HG03520 (cell line): Measurements from ENCODE around the gene FAM187B.
"Not testable (repeated sequence)": the region's sequence is repeated elsewhere in the genome, so short reads cannot be mapped to it uniquely, and the experiment has no call there.

ENCODE experiments used
- ATAC-seq: cut with Tn5 transposase; IDR thresholded peaks from one replicate; pipeline ENCODE4 v1.9.1; 2021; ENCODE audit warnings: mild to moderate bottlenecking, moderate library complexity; ENCODE audit not compliant: unreplicated experiment

The FAM187B gene

GRCh38 chr19:35236638-35237400, 8.3 kb upstream of the FAM187B start:
- no peak for ATAC-seq

GRCh38 chr19:35232912-35233311, 4.4 kb upstream of the FAM187B start:
- no peak for ATAC-seq

GRCh38 chr19:35231956-35232645, 3.6 kb upstream of the FAM187B start:
- ATAC-seq = no peak

- ATAC-seq = no peak
Observed at GRCh38 chr19:35229601-35230000, 1.1 kb upstream of the FAM187B start.

GRCh38 chr19:35226748-35227147, 1.8 kb downstream of the FAM187B start:
- no peak for ATAC-seq

- no peak for ATAC-seq
Observed at GRCh38 chr19:35225951-35226350, 2.6 kb downstream of the FAM187B start.

GRCh38 chr19:35224681-35225571, 3.6 kb downstream of the FAM187B start:
- no peak for ATAC-seq

GRCh38 chr19:35223862-35224505, 4.6 kb downstream of the FAM187B start:
- ATAC-seq = no peak

- no peak for ATAC-seq
Observed at GRCh38 chr19:35223084-35223790, 5.3 kb downstream of the FAM187B start.

GRCh38 chr19:35222373-35223015, 6.0 kb downstream of the FAM187B start:
- no peak for ATAC-seq

- not testable (repeated sequence) for ATAC-seq
Observed at GRCh38 chr19:35220973-35221590, 7.5 kb downstream of the FAM187B start.

GRCh38 chr19:35220315-35220921, 8.1 kb downstream of the FAM187B start:
- ATAC-seq = no peak

- ATAC-seq = no peak
Observed at GRCh38 chr19:35219008-35219407, 9.5 kb downstream of the FAM187B start.

- ATAC-seq = no peak
Observed at GRCh38 chr19:35217649-35217990, 10.9 kb downstream of the FAM187B start.

- ATAC-seq = no peak
Observed at GRCh38 chr19:35216833-35217648, 11.5 kb downstream of the FAM187B start.

GRCh38 chr19:35216016-35216832, 12.3 kb downstream of the FAM187B start:
- no peak for ATAC-seq

GRCh38 chr19:35214766-35215422, 13.6 kb downstream of the FAM187B start:
- no peak for ATAC-seq
